UCSD-AML1 (cell line): ENCODE measurements around the gene DENND4A.
"Not testable (repeated sequence)": the region's sequence is repeated elsewhere in the genome, so short reads cannot be mapped to it uniquely, and the experiment has no call there.

Experiments
- DNase-seq: peaks from one replicate; lab custom pipeline; 2025; ENCODE audit not compliant: unreplicated experiment; lab: John Stamatoyannopoulos, UW

The DENND4A gene

GRCh38 chr15:65638681-65639089, 153.4 kb downstream of the DENND4A start:
- DNase-seq, result no peak

GRCh38 chr15:65638109-65638508, 154.0 kb downstream of the DENND4A start:
- DNase-seq, result no peak

- no peak for DNase-seq
Observed at GRCh38 chr15:65634356-65634755, 157.7 kb downstream of the DENND4A start.

DNA sequence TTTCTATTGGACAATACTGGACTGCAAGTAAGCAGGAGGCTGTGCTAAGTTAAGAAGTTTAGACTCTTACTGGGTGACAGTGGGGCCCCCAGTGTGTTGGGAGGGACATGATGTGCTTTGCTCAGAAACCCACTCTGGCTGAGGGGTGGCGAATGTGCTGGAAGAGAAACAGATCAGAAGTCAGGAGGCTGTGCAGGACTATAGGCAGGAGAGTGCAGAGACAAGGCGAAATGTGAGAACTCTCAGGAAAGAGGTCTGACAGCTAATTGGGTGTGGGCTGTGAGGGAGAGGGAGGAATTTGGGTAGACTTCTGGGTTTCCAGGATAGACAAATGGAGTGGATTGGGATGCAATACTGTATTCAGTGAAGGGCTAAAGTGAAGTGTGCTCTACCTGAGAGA, 158.3 kb downstream of the DENND4A start:
- DNase-seq, result no peak

DNA sequence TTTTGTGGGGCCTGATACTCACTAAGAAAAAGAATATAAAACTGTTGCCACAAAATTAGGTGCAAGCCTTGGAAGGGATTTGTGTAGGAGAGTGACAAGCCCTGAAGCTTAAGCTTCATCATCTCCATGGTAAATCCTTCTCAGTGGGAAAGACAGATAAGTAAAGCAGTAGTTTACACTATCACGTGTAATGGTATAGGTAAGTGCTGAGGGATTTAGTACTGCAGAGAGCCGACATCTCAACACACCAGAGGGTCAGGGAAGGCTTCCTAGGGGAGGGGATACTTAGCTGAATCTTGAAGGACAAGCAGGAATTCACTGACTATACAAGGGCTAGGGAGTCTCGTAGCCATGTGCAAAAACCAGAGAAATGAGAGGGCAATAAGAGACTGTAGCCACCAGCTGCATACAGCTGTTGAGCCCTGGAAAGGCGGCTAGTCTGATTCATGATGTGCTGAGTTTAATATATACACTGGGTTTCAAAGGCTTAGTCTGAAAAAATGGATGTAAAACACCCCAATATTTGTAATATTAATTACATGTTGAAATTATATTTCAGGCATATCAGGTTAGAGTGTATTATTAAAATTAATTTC, 159.2 kb downstream of the DENND4A start:
- no peak for DNase-seq

DNA sequence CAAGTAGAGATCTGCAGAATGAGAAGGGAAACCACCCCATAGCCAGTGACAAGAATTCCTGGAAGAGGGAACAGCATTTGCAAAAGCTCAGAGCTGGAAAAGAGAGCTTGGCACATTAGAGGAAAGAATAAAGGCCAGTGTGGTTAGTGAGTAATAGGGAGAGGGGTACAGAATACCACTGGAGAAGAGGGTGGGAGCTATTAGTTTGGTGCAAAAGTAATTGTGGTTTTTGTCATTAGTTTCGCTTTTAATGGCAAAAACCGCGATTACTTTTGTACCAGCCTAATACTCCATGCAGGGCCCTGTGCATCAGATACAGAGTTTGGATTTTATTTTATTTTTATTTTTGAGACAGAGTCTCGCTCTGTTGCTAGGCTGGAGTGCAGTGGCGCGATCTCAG, 160.6 kb downstream of the DENND4A start:
- DNase-seq, result no peak

DNA sequence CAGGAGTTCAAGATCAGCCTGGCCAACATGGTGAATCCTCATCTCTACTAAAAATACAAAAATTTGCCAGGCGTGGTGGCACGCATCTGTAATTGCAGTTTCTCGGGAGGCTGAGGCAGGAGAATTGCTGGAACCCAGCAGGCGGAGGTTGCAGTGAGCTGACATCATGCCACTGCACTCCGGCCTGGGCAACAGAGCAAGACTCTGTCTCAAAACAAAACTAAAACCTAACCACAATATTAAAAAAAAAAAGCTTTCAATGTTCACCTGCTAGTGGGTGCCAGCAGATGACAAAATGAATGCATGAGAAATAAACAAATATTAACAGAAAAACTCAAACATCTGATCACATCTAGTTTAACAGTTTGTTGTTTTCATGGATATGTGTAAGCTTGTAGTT, 161.3 kb downstream of the DENND4A start:
- no peak for DNase-seq

- DNase-seq, result no peak
Observed at GRCh38 chr15:65629548-65629947, 162.5 kb downstream of the DENND4A start.

- DNase-seq, result no peak
Observed at GRCh38 chr15:65626856-65627255, 165.2 kb downstream of the DENND4A start.

DNA sequence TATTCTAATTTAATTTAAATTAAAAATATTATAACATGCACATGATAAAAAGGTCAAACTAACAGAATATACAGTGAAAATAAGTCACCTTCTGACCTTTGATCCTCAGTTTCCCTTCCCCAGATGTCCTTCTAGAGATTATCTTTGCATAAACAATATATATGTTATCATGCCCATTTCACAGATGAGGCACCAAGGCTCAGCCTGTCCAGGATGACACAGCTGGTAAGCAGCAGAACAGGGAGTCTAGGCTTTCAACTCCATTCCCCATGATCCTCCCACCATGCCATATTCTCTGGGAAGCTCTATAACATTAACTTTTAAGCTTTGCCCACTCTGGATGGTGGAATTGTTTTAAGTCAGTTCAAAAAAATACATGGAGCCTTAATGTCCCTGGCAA, 169.0 kb downstream of the DENND4A start:
- no peak for DNase-seq

GRCh38 chr15:65621638-65622037, 170.5 kb downstream of the DENND4A start, which contains the start of gene SLC24A1:
Gene SLC24A1 (plus strand): TSS chr15:65621938. CDS start chr15:65624081, 2,143 bp downstream.
- DNase-seq, result no peak

DNA sequence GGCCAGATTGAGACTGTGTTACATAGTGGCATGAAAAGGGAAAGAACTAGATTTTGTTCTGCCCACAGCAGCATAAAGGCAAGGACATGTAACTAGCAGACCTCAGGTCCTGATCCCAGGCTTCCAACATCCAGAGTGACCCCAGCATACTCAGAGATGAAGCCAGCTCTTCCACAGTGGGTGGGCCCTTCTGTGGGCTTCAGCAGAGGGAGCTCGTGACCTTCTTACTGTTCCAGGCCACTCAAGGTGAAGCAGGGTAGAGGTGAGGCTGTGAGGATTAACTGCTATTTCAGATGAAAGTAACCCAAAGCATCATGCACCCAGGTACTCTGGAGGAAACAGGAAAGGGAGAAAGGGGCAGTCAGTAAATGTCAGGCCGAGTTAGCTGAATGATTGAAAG, 171.3 kb downstream of the DENND4A start:
- DNase-seq, result no peak

- DNase-seq, result no peak
Observed at GRCh38 chr15:65619626-65620290, 172.3 kb downstream of the DENND4A start.

- no peak for DNase-seq
Observed at GRCh38 chr15:65618560-65619109, 173.5 kb downstream of the DENND4A start.

DNA sequence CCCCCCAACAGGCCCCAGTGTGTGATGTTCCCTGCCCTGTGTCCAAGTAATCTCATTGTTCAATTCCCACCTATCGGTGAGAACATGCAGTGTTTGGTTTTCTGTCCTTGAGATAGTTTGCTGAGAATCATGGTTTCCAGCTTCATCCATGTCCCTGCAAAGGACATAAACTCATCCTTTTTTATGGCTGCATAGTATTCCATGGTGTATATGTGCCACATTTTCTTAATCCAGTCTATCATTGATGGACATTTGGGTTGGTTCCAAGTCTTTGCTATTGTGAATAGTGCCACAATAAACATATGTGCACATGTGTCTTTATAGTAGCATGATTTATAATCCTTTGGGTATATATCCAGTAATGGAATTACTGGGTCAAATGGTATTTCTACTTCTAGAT, 176.2 kb downstream of the DENND4A start:
- DNase-seq, result not testable (repeated sequence)

- no peak for DNase-seq
Observed at GRCh38 chr15:65612949-65613744, 178.9 kb downstream of the DENND4A start.

GRCh38 chr15:65612616-65612946, 179.5 kb downstream of the DENND4A start:
- DNase-seq, result no peak

GRCh38 chr15:65611888-65612615, 180.0 kb downstream of the DENND4A start:
- no peak for DNase-seq

GRCh38 chr15:65610871-65611718, 181.0 kb downstream of the DENND4A start, which contains the start of gene INTS14:
Gene INTS14 (minus strand): TSS chr15:65611131. CDS start chr15:65607380, 3,751 bp downstream.
- peak; percentile 98 for DNase-seq
